ENCODE data around the gene SLFN5.
"Not testable (repeated sequence)": the region's sequence is repeated elsewhere in the genome, so short reads cannot be mapped to it uniquely, and the experiment has no call there.

SLFN5 gene

DNA sequence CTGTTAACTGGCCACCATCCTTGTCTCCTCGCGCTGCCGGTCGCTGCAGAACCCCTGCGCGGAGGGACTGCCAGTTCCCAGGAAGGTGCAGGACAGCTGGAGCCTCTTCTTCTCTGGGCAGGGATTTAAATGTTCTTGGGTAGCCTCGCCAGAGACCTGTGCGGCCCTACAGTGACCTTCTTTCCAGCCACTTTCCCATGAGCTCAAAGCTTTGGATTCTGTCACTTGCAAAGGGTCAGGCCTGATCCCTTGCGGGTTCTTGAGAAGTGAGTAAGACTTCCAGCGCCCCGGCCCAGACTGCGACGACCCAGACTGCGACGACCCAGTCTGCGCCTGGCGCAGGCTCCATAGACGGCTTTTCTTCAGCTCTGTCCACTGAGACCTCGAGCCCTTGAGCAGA, 1.4 kb upstream of the SLFN5 start:
- DNase-seq (ENCODE audit: low read depth in 4 of 4, low spot score in 1 of 4): no peak

DNA sequence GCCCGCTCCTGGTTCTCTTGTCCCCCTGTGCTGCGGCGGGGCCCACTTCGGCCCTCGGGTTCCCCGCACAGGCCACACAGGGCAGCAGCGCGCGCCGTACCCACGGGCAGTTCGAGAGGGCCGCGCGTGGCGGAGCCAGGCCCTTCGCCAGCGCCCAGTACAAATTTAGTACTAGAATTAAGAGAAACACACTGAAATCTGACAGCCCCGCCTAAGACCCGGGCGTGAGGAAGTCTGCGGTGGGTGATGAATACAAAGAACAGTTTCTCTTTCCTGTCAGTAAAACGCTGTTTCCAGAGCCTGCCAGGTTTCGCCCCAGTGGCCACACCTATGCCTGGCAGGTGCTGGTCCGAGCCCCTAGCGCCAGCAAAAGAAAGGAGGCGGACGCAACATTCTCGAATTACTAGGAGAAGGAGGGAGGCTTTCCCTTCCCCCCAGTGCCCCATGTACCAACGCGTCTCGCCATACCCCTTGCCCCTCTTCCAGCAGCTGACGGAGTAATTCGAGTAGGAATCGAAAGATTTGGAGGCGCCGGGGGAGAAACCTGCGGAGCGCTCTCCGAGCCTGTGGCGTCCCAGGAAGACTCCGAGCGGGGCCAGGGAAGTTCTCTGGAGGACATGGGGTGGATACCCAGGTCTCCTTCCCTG, 591 bp upstream of the SLFN5 start:
- DNase-seq (ENCODE audit: low read depth in 4 of 4, low spot score in 1 of 4): peak; percentile 54 to 79 (median 63)

DNA sequence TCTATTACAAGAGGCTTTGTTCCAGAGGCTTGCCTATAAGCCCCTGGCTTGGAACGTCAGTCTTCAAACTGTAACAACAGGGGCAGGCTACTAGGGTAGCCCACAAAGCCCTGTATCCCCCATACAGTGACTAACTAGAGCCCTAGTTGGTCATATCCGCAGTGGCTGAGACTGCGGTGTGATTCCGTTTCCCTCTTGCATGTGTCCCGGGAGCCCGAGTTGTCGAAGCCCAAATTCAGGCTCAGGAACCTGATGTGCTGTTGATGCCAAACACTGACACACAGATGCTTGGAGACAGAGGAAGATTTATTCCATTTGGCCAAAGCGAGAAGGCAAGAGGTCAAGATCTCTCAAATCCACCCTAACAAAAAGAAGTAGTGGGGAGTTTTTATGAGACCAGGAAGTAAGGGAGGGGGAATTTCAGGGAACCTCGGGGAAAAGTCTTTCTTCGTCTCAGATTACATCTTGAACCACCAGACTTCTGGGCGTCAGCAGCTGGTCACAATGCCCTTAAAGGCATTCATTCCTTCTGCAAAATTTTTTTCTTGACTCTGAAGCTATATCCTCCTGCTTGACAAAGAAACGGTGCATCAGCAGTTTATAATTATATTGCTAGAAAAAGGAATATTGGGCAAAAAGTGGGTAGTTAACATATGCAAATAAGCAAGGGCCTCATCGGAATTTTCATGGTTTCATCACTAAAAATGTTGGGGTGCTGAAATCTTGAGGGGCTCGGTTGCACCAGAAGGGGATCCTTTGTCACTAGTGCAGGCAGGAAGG, 879 bp downstream of the SLFN5 start:
- peak in 1 of 4 experiments; percentile 33 for DNase-seq (ENCODE audit: low read depth in 4 of 4, low spot score in 1 of 4)

DNA sequence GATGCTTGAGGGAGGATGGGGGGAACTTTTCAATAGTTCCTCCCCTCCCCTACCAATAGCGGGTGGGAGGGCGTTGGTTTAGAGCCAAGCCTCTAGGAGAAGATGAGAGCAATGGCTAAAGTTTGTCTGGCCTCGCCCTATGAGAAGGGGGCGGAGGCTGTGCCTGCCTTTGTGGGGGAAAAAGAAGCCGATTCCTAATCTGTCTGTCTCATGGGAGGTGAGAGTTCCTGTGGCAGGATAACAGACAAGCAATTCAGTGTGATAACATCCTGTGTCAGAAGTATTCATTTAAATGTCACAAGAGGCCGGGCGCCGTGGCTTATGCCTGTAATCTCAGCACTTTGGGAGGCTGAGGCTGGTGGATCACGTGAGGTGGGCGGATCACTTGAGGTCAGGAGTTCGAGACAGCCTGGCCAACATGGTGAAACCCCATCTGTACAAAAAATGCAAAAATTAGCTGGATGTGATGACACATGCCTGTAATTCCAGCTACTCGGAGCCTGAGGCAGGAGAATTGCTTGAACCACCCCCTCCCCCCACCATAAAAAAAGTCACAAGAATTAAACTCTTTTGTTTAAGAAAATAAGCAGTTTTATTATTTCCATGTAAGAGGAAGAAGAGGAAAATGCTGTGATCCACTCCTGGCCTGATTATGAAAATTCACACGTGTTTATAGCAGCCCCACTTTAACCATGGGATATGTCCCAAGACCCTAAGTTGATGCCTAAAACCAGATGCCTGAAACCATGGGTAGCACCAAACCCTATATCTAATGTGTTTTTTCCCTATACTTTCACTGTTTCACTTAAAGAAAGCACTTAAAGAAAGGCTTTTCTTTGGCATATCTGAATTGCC, 1.7 kb downstream of the SLFN5 start:
- DNase-seq (ENCODE audit: low read depth in 4 of 4, low spot score in 1 of 4): peak; percentile 57 to 83 (median 72)

DNA sequence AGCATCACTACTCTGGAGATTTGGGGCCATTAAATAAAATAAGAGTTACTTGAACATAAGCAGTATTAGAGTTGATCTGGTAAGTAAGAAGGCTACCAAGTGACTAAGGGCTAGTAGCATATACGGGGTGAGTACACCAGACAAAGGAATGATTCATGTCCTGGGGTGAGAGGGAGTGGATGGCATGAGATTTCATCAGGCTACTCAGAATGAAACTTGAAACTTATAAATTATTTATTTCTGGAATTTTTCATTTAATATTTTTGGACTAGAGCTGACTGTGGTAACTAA, 2.3 kb downstream of the SLFN5 start:
- no peak for DNase-seq (ENCODE audit: low read depth in 4 of 4, low spot score in 1 of 4)

DNA sequence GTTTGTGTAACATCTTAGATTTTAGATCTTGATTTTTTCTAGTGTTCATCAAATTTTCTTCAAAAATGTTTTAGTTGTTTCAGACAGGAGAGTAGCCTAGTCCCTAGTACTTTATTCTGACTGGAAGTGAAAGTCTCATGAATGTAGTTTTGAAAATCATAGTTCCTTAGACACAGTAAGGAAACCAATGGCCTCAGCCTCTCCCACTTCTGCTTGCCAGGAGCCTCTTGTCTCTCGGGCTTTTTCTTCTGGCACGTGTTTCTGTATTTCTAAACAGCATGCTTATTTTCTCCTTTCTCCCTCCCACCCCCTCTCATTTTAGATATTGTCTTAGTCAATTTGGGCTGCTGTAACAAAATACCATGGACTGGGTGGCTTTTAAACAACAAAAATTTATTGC, 9.8 kb downstream of the SLFN5 start:
- DNase-seq (ENCODE audit: low read depth in 4 of 4, low spot score in 1 of 4): no peak

DNA sequence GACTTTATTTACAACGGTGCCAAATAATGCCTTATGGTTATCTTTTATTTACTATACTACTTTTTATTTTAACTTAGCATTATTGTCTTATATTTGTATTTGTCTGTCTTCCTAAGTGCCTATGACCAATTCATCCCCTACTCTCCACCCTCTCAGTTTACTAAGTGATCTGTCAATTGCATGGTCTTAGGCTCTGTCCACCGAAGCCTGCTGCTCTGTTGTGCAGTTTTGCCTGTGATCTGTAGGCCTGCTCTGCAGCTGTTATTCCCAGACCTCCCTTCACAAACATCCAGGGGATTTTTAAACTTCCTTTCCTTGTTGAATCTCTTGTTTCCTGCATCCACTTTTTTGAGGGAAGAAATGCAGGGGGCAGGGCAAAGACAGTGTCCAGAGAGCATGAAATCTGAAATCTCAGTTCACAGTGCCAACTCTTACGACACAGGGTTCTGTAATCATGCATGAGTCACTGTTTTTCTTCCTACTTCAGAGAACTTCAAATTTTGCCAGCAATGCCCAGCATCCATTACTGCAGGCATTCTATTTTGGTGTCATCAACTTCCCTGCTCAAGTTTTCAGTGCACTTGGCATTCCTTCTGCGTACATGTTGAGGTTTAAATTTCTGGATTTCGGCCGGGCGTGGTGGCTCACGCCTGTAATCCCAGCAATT, 11.4 kb downstream of the SLFN5 start:
- no peak for DNase-seq (ENCODE audit: low read depth in 4 of 4, low spot score in 1 of 4)

DNA sequence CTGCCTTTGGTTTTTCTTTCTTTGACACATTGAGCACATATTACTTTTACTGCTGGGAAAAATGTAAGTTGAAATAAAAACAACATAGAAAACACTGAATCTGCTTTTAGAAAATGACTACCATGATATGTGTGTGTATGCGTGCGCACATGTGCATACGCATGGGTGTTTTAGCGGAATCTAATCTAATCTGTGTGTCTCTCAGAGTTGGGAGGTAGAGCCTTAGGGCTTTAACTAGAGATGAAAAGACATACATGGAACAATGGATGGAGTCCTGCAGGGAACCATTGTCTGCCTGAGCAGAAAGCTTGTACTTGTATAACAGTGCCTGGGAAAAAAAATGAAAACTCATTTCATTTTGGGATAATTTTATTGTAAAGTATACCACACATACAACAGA, 12.4 kb downstream of the SLFN5 start:
- DNase-seq (ENCODE audit: low read depth in 4 of 4, low spot score in 1 of 4): no peak

DNA sequence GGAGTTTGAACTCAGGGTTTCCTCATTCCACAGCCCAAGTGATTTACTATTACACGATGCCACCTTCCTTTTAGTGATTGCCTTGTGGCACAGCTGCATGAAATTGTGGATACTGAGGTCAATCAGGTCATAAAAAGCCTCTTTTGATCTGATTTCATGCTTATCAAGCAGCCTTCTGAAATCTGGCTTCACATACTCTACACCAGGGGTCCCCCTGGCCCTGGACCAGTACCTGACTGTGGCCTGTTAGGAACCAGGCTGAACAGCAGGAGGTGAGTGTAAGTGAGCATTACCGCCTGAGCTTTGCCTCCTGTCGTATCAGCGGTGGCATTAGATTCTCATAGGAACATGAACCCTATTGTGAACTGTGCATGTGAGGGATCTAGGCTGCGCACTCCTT, 13.8 kb downstream of the SLFN5 start:
- no peak for DNase-seq (ENCODE audit: low read depth in 4 of 4, low spot score in 1 of 4)

DNA sequence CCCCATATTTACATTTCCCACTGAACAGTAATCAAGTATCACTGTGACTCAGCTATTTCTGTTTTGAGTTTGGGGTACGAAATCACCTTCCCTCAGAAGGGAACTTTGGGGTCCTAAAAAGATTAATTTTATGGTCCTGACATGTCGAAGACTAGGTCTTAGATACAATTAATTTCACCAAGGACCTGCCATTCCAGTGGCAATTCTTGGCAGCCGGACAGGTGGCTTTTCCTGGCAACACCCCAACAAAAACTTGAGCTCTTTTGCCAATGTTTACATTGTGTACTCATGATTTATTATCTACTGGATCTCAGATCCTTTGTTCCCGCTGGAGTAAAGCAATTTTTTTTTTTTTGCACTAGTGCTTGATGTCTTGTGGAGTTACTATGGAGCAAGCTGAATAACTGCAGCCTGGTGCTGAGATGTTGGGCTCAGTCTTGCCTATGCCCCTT, 14.4 kb downstream of the SLFN5 start:
- DNase-seq (ENCODE audit: low read depth in 4 of 4, low spot score in 1 of 4): no peak

DNA sequence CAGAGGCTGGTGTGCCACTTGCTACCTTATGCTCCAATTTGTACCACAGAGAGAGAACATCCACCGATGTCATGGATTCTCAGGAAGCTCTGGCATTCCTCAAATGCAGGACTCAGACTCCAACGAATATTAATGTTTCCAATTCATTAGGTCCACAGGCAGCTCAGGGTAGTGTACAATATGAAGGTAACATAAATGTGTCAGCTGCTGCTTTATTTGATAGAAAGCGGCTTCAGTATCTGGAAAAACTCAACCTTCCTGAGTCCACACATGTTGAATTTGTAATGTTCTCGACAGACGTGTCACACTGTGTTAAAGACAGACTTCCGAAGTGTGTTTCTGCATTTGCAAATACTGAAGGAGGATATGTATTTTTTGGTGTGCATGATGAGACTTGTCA, 16.1 kb downstream of the SLFN5 start:
- DNase-seq (ENCODE audit: low read depth in 4 of 4, low spot score in 1 of 4): no peak

DNA sequence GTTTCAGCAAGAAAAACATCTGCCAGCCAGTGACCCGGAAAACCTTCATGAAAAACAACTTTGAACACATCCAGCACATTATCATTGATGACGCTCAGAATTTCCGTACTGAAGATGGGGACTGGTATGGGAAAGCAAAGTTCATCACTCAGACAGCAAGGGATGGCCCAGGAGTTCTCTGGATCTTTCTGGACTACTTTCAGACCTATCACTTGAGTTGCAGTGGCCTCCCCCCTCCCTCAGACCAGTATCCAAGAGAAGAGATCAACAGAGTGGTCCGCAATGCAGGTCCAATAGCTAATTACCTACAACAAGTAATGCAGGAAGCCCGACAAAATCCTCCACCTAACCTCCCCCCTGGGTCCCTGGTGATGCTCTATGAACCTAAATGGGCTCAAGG, 22.2 kb downstream of the SLFN5 start:
- no peak for DNase-seq (ENCODE audit: low read depth in 4 of 4, low spot score in 1 of 4)

DNA sequence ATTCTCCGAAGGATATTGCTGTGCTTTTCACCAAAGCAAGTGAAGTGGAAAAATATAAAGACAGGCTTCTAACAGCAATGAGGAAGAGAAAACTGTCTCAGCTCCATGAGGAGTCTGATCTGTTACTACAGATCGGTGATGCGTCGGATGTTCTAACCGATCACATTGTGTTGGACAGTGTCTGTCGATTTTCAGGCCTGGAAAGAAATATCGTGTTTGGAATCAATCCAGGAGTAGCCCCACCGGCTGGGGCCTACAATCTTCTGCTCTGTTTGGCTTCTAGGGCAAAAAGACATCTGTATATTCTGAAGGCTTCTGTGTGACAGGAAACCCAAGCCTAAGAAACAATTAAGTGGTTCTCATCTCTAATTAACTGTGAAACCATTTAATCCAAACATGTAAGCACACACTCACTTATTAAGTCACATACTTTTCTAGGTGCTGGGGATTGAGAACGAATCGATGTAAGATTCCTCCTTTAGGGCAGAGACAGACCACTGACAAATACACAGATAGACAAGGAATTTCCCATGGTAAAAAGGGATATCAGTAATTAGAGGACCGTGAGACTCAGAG, 22.8 kb downstream of the SLFN5 start:
- no peak for DNase-seq (ENCODE audit: low read depth in 4 of 4, low spot score in 1 of 4)

DNA sequence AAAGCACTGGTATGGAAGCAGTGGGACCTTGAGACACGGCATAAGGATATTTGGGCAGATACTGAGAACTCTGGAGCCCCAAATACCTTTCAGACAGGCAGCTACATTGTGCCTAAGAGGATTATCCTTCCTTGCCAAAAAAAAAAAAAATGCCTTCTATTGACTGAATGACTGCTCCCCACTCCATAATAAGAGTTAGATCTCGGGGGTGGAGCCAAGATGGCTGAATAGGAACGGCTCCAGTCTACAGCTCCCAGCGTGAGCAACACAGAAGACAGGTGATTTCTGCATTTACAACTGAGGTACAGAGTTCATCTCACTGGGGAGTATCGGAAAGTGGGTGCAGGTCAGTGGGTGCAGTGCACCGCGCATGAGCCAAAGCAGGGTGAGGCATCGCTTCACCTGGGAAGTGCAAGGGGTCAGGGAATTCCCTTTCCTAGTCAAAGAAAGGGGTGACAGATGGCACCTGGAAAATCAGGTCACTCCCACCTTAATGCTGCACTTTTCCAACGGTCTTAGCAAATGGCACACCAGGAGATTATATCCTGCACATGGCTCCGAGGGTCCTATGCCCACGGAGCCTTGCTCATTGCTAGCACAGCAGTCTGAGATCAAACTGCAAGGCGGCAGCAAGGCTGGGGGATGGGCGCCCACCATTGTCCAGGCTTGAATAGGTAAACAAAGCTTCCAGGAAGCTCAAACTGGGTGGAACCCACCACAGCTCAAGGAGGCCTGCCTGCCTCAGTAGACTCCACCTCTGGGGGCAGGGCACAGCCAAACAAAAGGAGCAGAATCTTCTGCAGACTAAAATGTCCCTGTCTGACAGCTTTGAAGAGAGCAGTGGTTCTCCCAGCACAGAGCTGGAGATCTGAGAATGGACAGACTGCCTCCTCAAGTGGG, 31.5 kb downstream of the SLFN5 start:
- DNase-seq (ENCODE audit: low read depth in 4 of 4, low spot score in 1 of 4): not testable (repeated sequence)

DNA sequence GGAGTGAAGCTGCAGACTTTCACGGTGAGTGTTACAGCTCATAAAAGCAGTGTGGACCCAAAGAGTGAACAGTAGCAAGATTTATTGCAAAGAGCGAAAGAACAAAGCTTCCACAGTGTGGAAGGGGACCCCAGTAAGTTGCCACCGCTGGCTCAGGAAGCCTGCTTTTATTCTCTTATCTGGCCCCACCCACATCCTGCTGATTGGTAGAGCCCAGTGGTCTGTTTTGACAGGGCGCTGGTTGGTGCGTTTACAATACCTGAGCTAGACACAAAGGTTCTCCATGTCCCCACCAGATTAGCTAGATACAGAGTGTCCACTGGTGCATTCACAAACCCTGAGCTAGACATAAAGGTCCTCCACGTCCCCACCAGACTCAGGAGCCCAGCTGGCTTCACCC, 35.6 kb downstream of the SLFN5 start:
- not testable (repeated sequence) for DNase-seq (ENCODE audit: low read depth in 4 of 4, low spot score in 1 of 4)

DNA sequence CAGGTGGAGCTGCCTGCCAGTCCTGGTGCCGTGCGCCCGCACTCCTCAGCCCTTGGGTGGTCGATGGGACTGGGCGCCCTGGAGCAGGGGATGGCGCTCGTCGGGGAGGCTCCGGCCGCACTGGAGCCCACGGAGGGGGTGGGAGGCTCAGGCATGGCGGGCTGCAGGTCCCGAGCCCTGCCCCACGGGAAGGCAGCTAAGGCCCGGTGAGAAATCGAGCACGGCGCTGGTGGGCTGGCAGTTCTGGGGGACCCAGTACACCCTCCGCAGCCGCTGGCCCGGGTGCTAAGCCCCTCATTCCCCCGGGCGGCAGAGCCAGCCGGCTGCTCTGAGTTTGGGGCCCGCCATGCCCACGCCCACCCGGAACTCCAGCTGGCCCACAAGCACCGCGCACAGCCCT, 36.0 kb downstream of the SLFN5 start:
- DNase-seq (ENCODE audit: low read depth in 4 of 4, low spot score in 1 of 4): not testable (repeated sequence)

DNA sequence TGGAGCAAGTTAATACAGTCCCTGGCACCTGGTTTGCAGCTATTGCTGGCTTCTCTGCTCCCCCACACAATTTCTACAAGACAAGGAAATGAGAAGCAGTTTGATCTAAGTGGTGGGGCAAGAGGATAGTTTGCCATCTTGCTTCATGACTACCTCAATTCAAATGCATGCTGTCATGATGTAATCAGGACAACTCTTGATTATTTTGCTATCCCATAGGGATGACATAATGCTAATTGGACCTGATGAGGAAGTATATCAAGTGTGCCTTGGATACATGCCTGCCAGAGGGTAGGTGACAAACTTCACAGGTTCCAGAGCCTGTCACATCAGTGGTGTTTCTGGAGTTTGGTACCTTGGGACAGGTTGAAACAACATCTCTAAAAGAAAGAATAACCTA, 40.9 kb downstream of the SLFN5 start:
- no peak for DNase-seq (ENCODE audit: low read depth in 4 of 4, low spot score in 1 of 4)

DNA sequence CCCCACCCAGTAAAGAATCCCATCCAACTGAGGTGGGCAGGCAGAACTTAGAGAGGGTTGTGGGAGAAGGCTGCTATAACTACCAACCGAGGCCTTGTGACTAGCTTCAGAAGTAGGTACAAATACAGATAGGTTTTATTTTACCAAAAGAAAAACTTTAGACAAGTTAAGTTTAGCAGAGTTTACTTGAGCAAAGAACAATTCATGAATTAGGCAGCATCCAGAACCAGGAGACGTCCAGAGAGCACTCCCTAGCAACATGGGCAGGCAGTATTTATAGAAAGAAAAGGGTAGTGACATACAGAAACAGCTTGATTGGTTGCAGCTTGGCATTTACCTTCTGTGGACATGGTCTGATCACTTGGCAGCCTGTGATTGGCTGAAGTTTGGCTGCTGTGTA, 42.1 kb downstream of the SLFN5 start:
- DNase-seq (ENCODE audit: low read depth in 4 of 4, low spot score in 1 of 4): no peak

DNA sequence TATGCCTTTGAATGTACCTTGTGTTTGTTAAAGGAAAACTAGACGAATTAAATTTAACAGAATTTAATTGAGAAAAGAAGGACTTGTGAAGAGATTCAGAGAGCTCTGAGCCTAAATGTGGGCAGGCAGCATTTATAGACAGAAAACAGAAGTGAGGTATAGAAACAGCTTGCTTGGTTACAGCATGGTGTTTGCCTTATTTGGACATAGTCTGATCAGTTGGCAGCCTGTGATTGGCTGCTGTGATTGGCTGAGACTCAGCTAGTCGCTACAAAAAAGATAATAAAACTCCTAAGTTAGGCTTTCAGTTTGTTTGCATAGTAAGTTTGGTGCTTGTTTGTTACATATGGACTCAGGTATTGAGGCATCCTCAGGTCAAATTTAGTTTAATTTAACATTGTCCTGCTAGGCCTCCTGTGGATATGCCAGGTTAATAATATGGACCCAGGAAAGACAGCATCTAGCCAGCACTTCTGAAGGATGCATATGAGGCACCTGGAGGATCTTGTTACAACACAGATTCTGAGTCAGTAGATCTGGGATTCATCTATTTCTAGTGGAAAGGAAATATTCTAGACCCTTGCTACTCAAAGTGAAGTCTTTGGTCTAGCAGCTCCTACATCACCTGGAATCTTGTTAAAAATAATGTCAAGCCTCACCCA, 43.4 kb downstream of the SLFN5 start:
- DNase-seq (ENCODE audit: low read depth in 4 of 4, low spot score in 1 of 4): no peak

Data from stimulated activated CD4-positive, alpha-beta T cell treated with anti-CD3 and anti-CD28 coated beads, Interleukin-1b, Interleukin-23, amount 100 ng/mL, for 24 hours (primary cell).